Stimulated activated CD8-positive, alpha-beta memory T cell treated with anti-CD3 and anti-CD28 coated beads, Interleukin-12 subunit alpha, Interleukin-12 subunit beta, amount 100 ng/mL, for 4 hours (primary cell): ENCODE data around the gene GLRX.
"Not testable (repeated sequence)": the region's sequence is repeated elsewhere in the genome, so short reads cannot be mapped to it uniquely, and the experiment has no call there.

Experiments
- DNase-seq: peaks from one replicate; pipeline ENCODE4 v3.0.0-alpha.2; 2020; ENCODE audit warnings: low read depth

The GLRX gene

GRCh38 chr5:95822542-95823181 is at the start of gene GLRX:
GLRX (minus strand) TSS chr5:95822726; CDS start chr5:95822662, 64 bp downstream.
- no peak for DNase-seq

- DNase-seq = no peak
Observed at GRCh38 chr5:95871146-95871806, 48.8 kb upstream of the GLRX start.

GRCh38 chr5:95870105-95870672 is 47.7 kb upstream of the GLRX start:
- no peak for DNase-seq

- not testable (repeated sequence) for DNase-seq
Observed at GRCh38 chr5:95869173-95869855, 46.8 kb upstream of the GLRX start.

GRCh38 chr5:95868136-95868535 is 45.6 kb upstream of the GLRX start:
- DNase-seq = no peak

- DNase-seq = no peak
Observed at GRCh38 chr5:95866435-95867040, 44.0 kb upstream of the GLRX start.

GRCh38 chr5:95864944-95865504 is 42.5 kb upstream of the GLRX start:
- no peak for DNase-seq

GRCh38 chr5:95864456-95864855 is 41.9 kb upstream of the GLRX start:
- DNase-seq = no peak

- DNase-seq = no peak
Observed at GRCh38 chr5:95863383-95863757, 40.8 kb upstream of the GLRX start.

GRCh38 chr5:95862671-95863382 is 40.3 kb upstream of the GLRX start:
- no peak for DNase-seq

- DNase-seq = no peak
Observed at GRCh38 chr5:95861864-95862561, 39.5 kb upstream of the GLRX start.

- DNase-seq = no peak
Observed at GRCh38 chr5:95861221-95861863, 38.8 kb upstream of the GLRX start.

- no peak for DNase-seq
Observed at GRCh38 chr5:95859661-95860060, 37.1 kb upstream of the GLRX start.

GRCh38 chr5:95858661-95859595 is 36.4 kb upstream of the GLRX start:
- peak; percentile 82 for DNase-seq

- no peak for DNase-seq
Observed at GRCh38 chr5:95858023-95858461, 35.5 kb upstream of the GLRX start.

- DNase-seq = no peak
Observed at GRCh38 chr5:95857185-95857945, 34.8 kb upstream of the GLRX start.

GRCh38 chr5:95856501-95856981 is 34.0 kb upstream of the GLRX start:
- no peak for DNase-seq

- DNase-seq = no peak
Observed at GRCh38 chr5:95853490-95853889, 31.0 kb upstream of the GLRX start.
